Stimulated activated CD4-positive, alpha-beta T cell treated with anti-CD3 and anti-CD28 coated beads, Interleukin-2, amount 100 ng/mL, for 4 hours (primary cell): Measurements from ENCODE around the gene TMEM187.
"Not testable (repeated sequence)": the region's sequence is repeated elsewhere in the genome, so short reads cannot be mapped to it uniquely, and the experiment has no call there.

Experiments used
- DNase-seq: peaks from one replicate; pipeline ENCODE4 v3.0.0-alpha.2; 2020; ENCODE audit warnings: low read depth

The TMEM187 gene

DNA sequence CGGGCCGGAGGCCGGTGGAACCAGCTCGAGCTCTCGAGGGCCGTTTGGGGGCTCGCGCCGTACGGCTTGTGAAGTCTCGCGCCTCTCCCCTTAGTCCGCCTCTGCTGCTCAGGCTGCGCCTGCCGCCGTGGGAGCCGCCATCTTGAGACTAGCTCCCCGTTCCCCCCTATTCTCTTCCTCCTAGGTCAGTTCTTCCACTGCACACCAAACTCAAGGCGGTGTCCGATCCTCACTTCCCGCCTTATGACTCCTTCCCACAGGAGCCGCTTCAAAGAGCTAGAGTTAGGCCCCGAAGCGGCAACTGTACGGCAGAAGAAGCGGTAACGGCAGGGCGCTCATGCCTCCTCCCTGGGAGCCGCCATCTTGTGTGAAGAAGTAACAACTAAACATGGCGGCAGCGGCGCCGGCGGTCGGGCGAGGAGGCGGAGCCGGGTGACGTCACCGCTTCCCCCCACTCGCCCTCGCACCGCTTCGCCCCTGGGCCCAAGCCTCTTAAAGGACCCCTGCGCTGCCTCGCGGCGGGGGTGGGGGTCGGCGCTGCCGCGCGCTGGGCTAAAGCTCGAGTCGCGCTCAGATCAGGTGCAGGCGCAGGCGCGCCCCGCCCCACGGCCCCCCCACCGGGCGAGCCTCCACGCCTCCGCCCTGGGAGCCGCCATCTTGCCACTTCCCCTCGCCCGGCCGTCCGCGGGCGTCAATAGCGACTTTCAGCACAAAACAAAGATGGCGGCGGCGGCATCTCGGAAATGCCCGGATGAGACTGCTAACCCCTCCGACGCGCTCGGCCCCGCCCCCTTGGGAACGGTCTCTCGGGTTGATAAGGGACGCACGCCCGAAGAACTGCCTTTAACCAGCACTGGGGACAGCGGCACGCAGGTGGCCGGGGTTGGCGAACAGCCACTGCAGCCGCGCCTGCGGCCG, 845 bp upstream of the TMEM187 start, which contains the start of gene HCFC1:
Gene HCFC1 (minus strand): TSS at position 369 of the 918 bp plus-strand sequence. CDS start 978 bp downstream, outside the sequence.
- DNase-seq, result peak; percentile 84

GRCh38 chrX:153973127-153974002, 811 bp downstream of the TMEM187 start:
- no peak for DNase-seq

DNA sequence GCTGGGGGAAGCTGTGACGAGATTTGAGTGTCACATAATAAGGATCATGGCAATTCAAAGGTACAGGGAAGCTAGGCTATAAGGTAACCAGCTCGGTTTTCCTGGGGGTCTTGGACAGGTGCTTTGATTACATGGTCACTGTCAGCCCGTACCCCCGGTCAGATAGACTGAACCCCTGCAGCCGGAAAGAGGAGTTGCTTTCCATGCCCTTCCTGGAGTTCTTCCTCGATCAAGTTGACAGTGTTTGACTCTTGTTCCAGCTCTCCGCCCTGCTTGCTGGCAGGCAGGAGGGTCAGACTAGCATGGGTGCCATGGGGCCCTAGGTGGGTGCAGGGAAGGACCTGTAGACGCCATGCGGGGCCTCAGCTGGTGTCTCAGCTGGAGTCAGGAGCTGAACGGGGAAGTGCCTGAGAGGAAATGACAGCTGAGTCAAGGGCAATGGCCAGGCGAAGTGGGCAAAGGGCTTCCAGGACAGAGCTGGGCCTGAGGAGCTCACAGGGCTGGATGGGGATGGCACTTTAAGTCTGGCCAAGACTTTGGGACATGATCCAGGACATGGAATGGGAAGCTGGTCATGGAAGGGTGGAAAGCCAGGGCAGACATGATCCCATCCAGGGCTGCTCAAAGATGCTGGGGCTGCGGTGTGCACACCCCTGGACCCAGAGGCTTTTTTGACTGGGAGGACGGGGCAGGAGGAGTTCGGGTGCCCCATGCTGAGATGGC, 1.6 kb downstream of the TMEM187 start:
- DNase-seq, result no peak

- DNase-seq, result no peak
Observed at GRCh38 chrX:153974726-153975286, 2.3 kb downstream of the TMEM187 start.

GRCh38 chrX:153980394-153980793, 7.8 kb downstream of the TMEM187 start:
- not testable (repeated sequence) for DNase-seq

DNA sequence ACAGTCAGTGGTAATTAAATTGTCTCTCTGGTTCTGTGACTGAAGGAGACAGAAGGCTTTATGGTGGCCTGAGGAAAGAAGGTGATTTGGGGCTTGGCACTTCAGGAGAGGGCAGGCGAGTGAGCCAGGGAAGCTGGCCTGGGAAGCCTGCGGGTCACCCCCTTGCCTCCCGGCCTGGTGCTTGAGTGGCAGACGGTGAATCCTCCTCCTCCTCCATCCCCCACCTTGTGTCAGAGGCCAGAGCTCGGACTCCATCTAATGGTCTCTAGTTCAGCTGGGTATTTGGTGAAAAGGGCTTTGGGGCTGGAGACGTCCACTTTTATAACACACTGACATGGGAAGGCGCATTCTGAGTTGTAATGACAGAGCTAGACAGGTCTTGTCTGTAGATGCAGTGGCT, 8.7 kb downstream of the TMEM187 start:
- DNase-seq, result no peak

GRCh38 chrX:153981771-153982533, 9.4 kb downstream of the TMEM187 start:
- peak; percentile 40 for DNase-seq

DNA sequence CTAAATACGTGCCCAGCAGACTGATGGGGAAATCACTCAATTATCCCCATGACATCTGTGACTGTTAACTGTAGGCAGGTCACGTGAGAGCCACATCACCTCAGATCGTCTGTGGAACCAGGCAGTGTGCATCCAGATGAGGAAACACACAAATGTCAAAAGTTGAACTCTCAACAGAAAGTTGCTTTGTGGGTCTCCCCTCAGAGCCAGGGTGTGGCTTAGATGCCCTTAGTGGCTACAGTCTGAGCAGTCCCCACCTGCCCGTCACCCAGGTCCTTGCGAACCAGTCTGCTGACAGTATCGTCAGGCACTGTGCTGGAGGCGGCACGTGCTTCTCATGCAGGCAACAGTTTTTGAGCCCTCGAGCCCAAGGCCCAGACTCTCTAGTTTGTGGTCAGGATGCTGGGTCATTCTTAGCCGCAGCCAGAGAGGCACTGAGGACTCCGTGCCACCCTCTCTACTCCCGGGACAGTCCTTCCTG, 10.8 kb downstream of the TMEM187 start:
- DNase-seq, result no peak

GRCh38 chrX:153984351-153985178, 12.0 kb downstream of the TMEM187 start:
- no peak for DNase-seq

DNA sequence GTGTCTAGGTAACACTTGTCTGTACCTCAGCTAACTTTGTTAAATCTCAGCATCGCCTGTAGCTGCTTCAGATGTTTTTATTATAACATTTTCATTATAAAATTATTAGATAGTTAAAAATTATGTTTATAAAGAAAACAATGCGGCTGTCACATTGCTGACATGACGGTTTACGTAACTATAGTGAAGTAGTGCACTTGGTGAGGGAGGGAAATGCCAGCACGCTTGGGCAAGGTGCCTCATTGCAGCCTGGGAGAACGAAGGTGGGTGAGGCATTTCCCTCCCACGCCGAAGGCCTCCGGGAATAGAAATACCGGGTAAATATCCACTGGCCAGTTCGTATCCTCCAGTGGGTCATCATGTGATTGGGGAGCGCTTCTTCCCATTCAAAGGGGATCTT, 15.9 kb downstream of the TMEM187 start:
- no peak for DNase-seq

GRCh38 chrX:153989973-153990655, 17.6 kb downstream of the TMEM187 start:
- no peak for DNase-seq

DNA sequence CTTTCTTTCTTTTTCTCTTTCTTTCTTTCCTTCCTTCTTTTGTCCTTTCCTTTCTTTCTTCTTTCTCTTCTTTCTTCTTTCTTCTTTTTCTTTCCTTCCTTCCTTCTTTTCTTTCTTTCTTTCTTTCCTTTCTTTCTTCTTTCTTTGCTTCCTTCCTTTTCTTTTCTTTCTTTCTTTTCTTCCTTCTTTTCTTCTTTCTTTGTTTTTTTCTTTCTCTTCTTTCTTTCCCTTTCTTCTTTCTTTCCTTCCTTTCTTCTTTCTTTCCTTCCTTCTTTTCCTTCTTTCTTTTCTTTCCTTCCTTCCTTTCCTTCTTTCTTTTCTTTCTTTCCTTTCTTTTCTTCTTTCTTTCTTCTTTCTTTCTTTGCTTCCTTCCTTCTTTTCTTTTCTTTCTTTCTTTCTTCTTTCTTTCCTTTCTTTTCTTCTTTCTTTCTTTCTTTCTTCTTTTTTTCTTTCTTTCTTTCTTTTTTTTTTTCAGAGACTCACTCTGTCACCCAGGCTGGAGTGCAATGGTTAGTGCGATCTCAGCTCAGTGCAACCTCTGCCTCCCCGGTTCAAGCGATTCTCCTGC, 18.5 kb downstream of the TMEM187 start:
- no peak for DNase-seq

GRCh38 chrX:153992180-153992579, 19.6 kb downstream of the TMEM187 start:
- DNase-seq, result no peak

DNA sequence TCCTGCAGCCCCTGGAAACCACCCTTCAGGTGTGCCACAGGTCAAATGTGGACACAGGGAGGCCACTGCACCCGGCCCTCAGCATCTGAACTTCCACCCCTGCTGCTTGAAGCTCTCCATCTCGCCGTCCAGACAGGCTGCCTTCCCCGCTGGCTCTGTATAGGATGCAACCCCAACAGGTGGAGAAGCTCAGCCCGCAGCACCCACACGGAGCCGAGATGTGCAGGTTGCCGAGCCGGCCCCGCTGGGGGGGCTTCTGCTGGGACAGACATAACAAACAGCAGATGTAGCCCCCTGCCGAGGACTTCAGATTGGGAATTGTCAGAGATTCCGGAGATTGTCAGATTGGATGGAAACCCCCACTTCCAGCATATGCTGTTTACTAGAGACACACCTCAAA, 20.5 kb downstream of the TMEM187 start:
- no peak for DNase-seq

- DNase-seq, result no peak
Observed at GRCh38 chrX:153993978-153994377, 21.4 kb downstream of the TMEM187 start.

DNA sequence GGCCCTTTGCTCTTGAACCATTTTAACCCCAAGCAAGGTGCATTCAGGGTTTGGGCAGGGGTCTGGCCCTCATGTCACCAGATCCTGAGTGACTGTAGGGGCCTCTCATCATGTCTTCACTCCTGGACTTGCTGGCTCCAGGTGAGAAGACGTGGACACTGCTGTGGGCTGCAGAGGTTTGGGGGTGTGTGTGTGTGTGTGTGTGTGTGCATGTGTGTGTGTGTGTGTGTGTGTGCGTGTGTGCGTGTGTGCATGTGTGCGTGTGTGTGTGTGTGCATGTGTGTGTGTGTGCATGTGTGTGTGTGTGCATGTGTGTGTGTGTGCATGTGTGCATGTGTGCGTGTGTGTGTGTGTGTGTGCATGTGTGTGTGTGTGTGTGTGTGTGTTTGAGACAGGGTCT, 21.8 kb downstream of the TMEM187 start:
- not testable (repeated sequence) for DNase-seq

DNA sequence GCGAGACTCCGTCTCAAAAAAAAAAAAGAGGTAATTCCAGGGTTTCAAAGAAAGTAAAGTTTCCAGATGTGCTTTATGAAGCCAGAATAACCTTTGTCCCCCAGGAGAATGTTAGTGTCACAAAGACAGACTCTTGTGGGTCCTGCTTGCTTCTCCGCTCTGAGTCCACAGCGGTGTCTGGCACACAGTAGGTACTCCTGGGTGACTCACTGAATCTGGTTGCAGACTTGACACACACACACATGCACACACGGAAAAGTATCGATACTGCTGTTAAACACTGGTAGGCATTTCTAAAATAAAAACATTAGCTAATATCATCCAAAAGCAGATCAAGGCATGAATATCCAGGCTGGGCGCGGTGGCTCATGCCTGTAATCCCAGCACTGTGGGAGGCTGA, 22.9 kb downstream of the TMEM187 start:
- DNase-seq, result no peak

GRCh38 chrX:153999359-154000037, 26.9 kb downstream of the TMEM187 start:
- DNase-seq, result no peak
